IMR-90 (cell line): ENCODE results near the gene SRRD.

Experiments
- CTCF ChIP-seq: conservative IDR thresholded peaks from 2 replicates; pipeline ENCODE4 v1.5.1; 2012; ENCODE audit warnings: mild to moderate bottlenecking, low read depth, low read length, improper control_type of control experiment
- MAFK ChIP-seq: IDR thresholded peaks from 2 replicates; pipeline ENCODE4 v1.6.1; 2012; ENCODE audit warnings: low read depth, low read length, improper control_type of control experiment
- POLR2A ChIP-seq: IDR thresholded peaks from 2 replicates; pipeline ENCODE4 v1.6.1; 2012; ENCODE audit warnings: mild to moderate bottlenecking, low read depth, low read length
- SMC3 ChIP-seq: fragments of 150-350 bp; IDR thresholded peaks from 2 replicates; pipeline ENCODE4 v1.6.1; 2016; ENCODE audit warnings: low read depth, mild to moderate bottlenecking, antibody characterized with exemption, low read length, moderate library complexity

- TF ChIP-seq POLR2A (no peak), CTCF (no peak), MAFK (no peak), SMC3 (no peak)
Measured at GRCh38 chr22:26513838-26514237, 30.2 kb downstream of the SRRD start.
